ENCODE data around the gene LRRC32. TPM values are rescaled to one million over a fixed set of nuclear protein-coding genes. Genes with fewer than 3 reads are reported as not detected.
"Not testable (repeated sequence)": the region's sequence is repeated elsewhere in the genome, so short reads cannot be mapped to it uniquely, and the experiment has no call there.

LRRC32 gene
- total RNA-seq, 1 experiment from 2014 or later, result 43.5 TPM

- H3K27ac ChIP-seq (ENCODE audit: low read length), result no peak overlapping the region
- H3K79me2 ChIP-seq (ENCODE audit: low read length), result no peaks in the 10 kb centered on the region
- no peak overlapping the region for H3K4me2 ChIP-seq (ENCODE audit: low read depth, low read length, poor library complexity, severe bottlenecking)
- no peak overlapping the region for H3K4me3 ChIP-seq (ENCODE audit: low read length)
- H3K36me3 ChIP-seq (ENCODE audit: insufficient read depth, low read length), result no peaks in the 10 kb centered on the region; the same call in 1 of the 2 replicates
- no peaks in the 10 kb centered on the region; the same call in 1 of the 2 replicates for H3K9me3 ChIP-seq (ENCODE audit: low read length)
- DNase-seq, result no peak
- H3K27me3 ChIP-seq (ENCODE audit: low read length), result peaks cover 2% of the 10 kb centered on the region; the same call in 1 of the 2 replicates
- H4K20me1 ChIP-seq (ENCODE audit: insufficient read depth, low read depth, low read length), result no peaks in the 10 kb centered on the region
- peaks cover 10% of the 10 kb centered on the region for H3K4me1 ChIP-seq (ENCODE audit: low read length)
- no peaks in the 10 kb centered on the region for H3K9me2 ChIP-seq (replicated peaks; ENCODE audit: insufficient read depth, low read length)
- H2AFZ ChIP-seq (ENCODE audit: low read length), result no peak overlapping the region
- no peak overlapping the region for H3K9ac ChIP-seq (ENCODE audit: low read length)
Observed at GRCh38 chr11:76622493-76623094, 48.0 kb downstream of the LRRC32 start.

GRCh38 chr11:76621868-76622267 lies 48.7 kb downstream of the LRRC32 start:
- Histone ChIP-seq H3K9me2 (replicated peaks; ENCODE audit: insufficient read depth, low read length) (no peaks in the 10 kb centered on the region), H2AFZ (ENCODE audit: low read length) (no peak overlapping the region), H3K9ac (ENCODE audit: low read length) (no peak overlapping the region), H3K4me2 (ENCODE audit: low read depth, low read length, poor library complexity, severe bottlenecking) (no peak overlapping the region), H3K36me3 (ENCODE audit: insufficient read depth, low read length) (no peaks in the 10 kb centered on the region; the same call in 1 of the 2 replicates), H3K9me3 (ENCODE audit: low read length) (no peaks in the 10 kb centered on the region; the same call in 1 of the 2 replicates), H3K27me3 (ENCODE audit: low read length) (peaks cover 2% of the 10 kb centered on the region; the same call in 1 of the 2 replicates), H3K4me1 (ENCODE audit: low read length) (peaks cover 3% of the 10 kb centered on the region), H3K4me3 (ENCODE audit: low read length) (no peak overlapping the region), H4K20me1 (ENCODE audit: insufficient read depth, low read depth, low read length) (no peaks in the 10 kb centered on the region), H3K27ac (ENCODE audit: low read length) (no peak overlapping the region), H3K79me2 (ENCODE audit: low read length) (no peaks in the 10 kb centered on the region)
- DNase-seq, result no peak

GRCh38 chr11:76621466-76621865 lies 49.1 kb downstream of the LRRC32 start:
- Histone ChIP-seq H3K9me2 (replicated peaks; ENCODE audit: insufficient read depth, low read length) (no peaks in the 10 kb centered on the region), H3K4me3 (ENCODE audit: low read length) (no peak overlapping the region), H2AFZ (ENCODE audit: low read length) (no peak overlapping the region), H3K27ac (ENCODE audit: low read length) (no peak overlapping the region), H3K27me3 (ENCODE audit: low read length) (peaks cover 2% of the 10 kb centered on the region; the same call in 1 of the 2 replicates), H3K4me2 (ENCODE audit: low read depth, low read length, poor library complexity, severe bottlenecking) (no peak overlapping the region), H3K79me2 (ENCODE audit: low read length) (no peaks in the 10 kb centered on the region), H3K9ac (ENCODE audit: low read length) (no peak overlapping the region), H3K4me1 (ENCODE audit: low read length) (no peaks in the 10 kb centered on the region), H4K20me1 (ENCODE audit: insufficient read depth, low read depth, low read length) (no peaks in the 10 kb centered on the region), H3K36me3 (ENCODE audit: insufficient read depth, low read length) (no peaks in the 10 kb centered on the region; the same call in 1 of the 2 replicates), H3K9me3 (ENCODE audit: low read length) (no peaks in the 10 kb centered on the region; the same call in 1 of the 2 replicates)
- DNase-seq, result no peak

GRCh38 chr11:76620489-76620888 lies 50.1 kb downstream of the LRRC32 start:
- no peaks in the 10 kb centered on the region for H3K4me1 ChIP-seq (ENCODE audit: low read length)
- no peaks in the 10 kb centered on the region for H3K27me3 ChIP-seq (ENCODE audit: low read length)
- DNase-seq, result no peak
- no peaks in the 10 kb centered on the region for H4K20me1 ChIP-seq (ENCODE audit: insufficient read depth, low read depth, low read length)
- H3K9me2 ChIP-seq (replicated peaks; ENCODE audit: insufficient read depth, low read length), result no peaks in the 10 kb centered on the region
- H3K9me3 ChIP-seq (ENCODE audit: low read length), result no peaks in the 10 kb centered on the region
- no peak overlapping the region for H2AFZ ChIP-seq (ENCODE audit: low read length)
- no peak overlapping the region for H3K4me2 ChIP-seq (ENCODE audit: low read depth, low read length, poor library complexity, severe bottlenecking)
- no peak overlapping the region for H3K4me3 ChIP-seq (ENCODE audit: low read length)
- H3K9ac ChIP-seq (ENCODE audit: low read length), result no peak overlapping the region
- H3K79me2 ChIP-seq (ENCODE audit: low read length), result no peaks in the 10 kb centered on the region
- H3K27ac ChIP-seq (ENCODE audit: low read length), result no peak overlapping the region
- no peaks in the 10 kb centered on the region for H3K36me3 ChIP-seq (ENCODE audit: insufficient read depth, low read length)

- not testable (repeated sequence) for H4K20me1 ChIP-seq (ENCODE audit: insufficient read depth, low read depth, low read length); H2AFZ ChIP-seq (ENCODE audit: low read length); H3K9me3 ChIP-seq (ENCODE audit: low read length); H3K9ac ChIP-seq (ENCODE audit: low read length); H3K27ac ChIP-seq (ENCODE audit: low read length); H3K4me1 ChIP-seq (ENCODE audit: low read length); H3K4me3 ChIP-seq (ENCODE audit: low read length); H3K36me3 ChIP-seq (ENCODE audit: insufficient read depth, low read length); DNase-seq; H3K79me2 ChIP-seq (ENCODE audit: low read length); H3K27me3 ChIP-seq (ENCODE audit: low read length); H3K9me2 ChIP-seq (replicated peaks; ENCODE audit: insufficient read depth, low read length); H3K4me2 ChIP-seq (ENCODE audit: low read depth, low read length, poor library complexity, severe bottlenecking)
Observed at GRCh38 chr11:76619801-76620200, 50.7 kb downstream of the LRRC32 start.

GRCh38 chr11:76617553-76618265 lies 52.8 kb downstream of the LRRC32 start:
- H3K79me2 ChIP-seq (ENCODE audit: low read length), result no peaks in the 10 kb centered on the region
- H2AFZ ChIP-seq (ENCODE audit: low read length), result no peak overlapping the region
- no peaks in the 10 kb centered on the region for H3K9me2 ChIP-seq (replicated peaks; ENCODE audit: insufficient read depth, low read length)
- H3K27me3 ChIP-seq (ENCODE audit: low read length), result no peaks in the 10 kb centered on the region
- no peak overlapping the region for H3K9ac ChIP-seq (ENCODE audit: low read length)
- H3K9me3 ChIP-seq (ENCODE audit: low read length), result no peaks in the 10 kb centered on the region
- no peak overlapping the region for H3K4me2 ChIP-seq (ENCODE audit: low read depth, low read length, poor library complexity, severe bottlenecking)
- no peaks in the 10 kb centered on the region for H3K36me3 ChIP-seq (ENCODE audit: insufficient read depth, low read length)
- no peak for DNase-seq
- no peak overlapping the region for H3K4me3 ChIP-seq (ENCODE audit: low read length)
- H3K27ac ChIP-seq (ENCODE audit: low read length), result no peak overlapping the region
- no peaks in the 10 kb centered on the region for H4K20me1 ChIP-seq (ENCODE audit: insufficient read depth, low read depth, low read length)
- H3K4me1 ChIP-seq (ENCODE audit: low read length), result no peaks in the 10 kb centered on the region

- no peak overlapping the region for H3K27ac ChIP-seq (ENCODE audit: low read length)
- H4K20me1 ChIP-seq (ENCODE audit: insufficient read depth, low read depth, low read length), result no peaks in the 10 kb centered on the region
- no peak for DNase-seq
- H3K4me1 ChIP-seq (ENCODE audit: low read length), result no peaks in the 10 kb centered on the region
- no peak overlapping the region for H3K4me2 ChIP-seq (ENCODE audit: low read depth, low read length, poor library complexity, severe bottlenecking)
- H3K27me3 ChIP-seq (ENCODE audit: low read length), result no peaks in the 10 kb centered on the region
- H3K4me3 ChIP-seq (ENCODE audit: low read length), result no peak overlapping the region
- no peaks in the 10 kb centered on the region for H3K9me3 ChIP-seq (ENCODE audit: low read length)
- no peaks in the 10 kb centered on the region for H3K79me2 ChIP-seq (ENCODE audit: low read length)
- H3K9me2 ChIP-seq (replicated peaks; ENCODE audit: insufficient read depth, low read length), result no peaks in the 10 kb centered on the region
- no peak overlapping the region for H3K9ac ChIP-seq (ENCODE audit: low read length)
- H3K36me3 ChIP-seq (ENCODE audit: insufficient read depth, low read length), result no peaks in the 10 kb centered on the region
- H2AFZ ChIP-seq (ENCODE audit: low read length), result no peak overlapping the region
Observed at GRCh38 chr11:76616676-76617552, 53.6 kb downstream of the LRRC32 start.

GRCh38 chr11:76615950-76616349 lies 54.6 kb downstream of the LRRC32 start:
- Histone ChIP-seq H3K4me1 (ENCODE audit: low read length) (no peaks in the 10 kb centered on the region), H4K20me1 (ENCODE audit: insufficient read depth, low read depth, low read length) (no peaks in the 10 kb centered on the region), H2AFZ (ENCODE audit: low read length) (no peak overlapping the region), H3K27me3 (ENCODE audit: low read length) (no peaks in the 10 kb centered on the region), H3K4me3 (ENCODE audit: low read length) (no peak overlapping the region), H3K36me3 (ENCODE audit: insufficient read depth, low read length) (no peaks in the 10 kb centered on the region), H3K9me3 (ENCODE audit: low read length) (no peaks in the 10 kb centered on the region), H3K79me2 (ENCODE audit: low read length) (no peaks in the 10 kb centered on the region), H3K9ac (ENCODE audit: low read length) (no peak overlapping the region), H3K27ac (ENCODE audit: low read length) (no peak overlapping the region), H3K4me2 (ENCODE audit: low read depth, low read length, poor library complexity, severe bottlenecking) (no peak overlapping the region), H3K9me2 (replicated peaks; ENCODE audit: insufficient read depth, low read length) (no peaks in the 10 kb centered on the region)
- no peak for DNase-seq
